NT2/D1 (cell line): Measurements from ENCODE around the gene NPPB.

Experiments
- YY1 ChIP-seq: IDR thresholded peaks from 2 replicates; pipeline ENCODE4 v1.6.1; 2011; ENCODE audit not compliant: insufficient read length, insufficient read depth
- ZNF274 ChIP-seq: IDR thresholded peaks from 2 replicates; pipeline ENCODE4 v1.6.1; 2011; ENCODE audit warnings: mild to moderate bottlenecking, low read depth, low read length

DNA sequence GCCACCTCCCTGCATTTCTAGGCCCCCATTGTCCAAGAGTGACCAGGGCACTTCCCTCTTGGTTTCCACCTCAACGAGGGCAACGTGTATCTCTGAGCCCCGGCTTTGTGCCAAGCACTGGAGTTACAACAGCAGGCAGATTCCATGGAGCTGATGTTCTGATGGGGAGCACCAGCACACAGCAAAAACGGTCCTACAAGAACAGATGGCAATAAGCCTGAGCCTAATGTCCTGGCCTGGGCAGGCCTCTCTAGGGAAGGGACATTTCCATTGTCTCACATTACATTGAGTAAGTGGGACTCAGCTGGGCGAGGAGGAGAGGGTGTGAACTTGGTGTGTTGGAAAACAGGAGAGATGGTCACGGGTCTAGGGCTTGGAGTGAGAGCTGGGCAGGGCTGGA is 27.2 kb upstream of the NPPB start:
- TF ChIP-seq ZNF274: no peak
- TF ChIP-seq YY1: no peak
